GM21367 (cell line): ENCODE measurements around the gene TCOF1.

Experiments
- ATAC-seq: cut with Tn5 transposase; IDR thresholded peaks from one replicate; pipeline ENCODE4 v1.9.1; 2021; ENCODE audit not compliant: unreplicated experiment

TCOF1 gene

DNA sequence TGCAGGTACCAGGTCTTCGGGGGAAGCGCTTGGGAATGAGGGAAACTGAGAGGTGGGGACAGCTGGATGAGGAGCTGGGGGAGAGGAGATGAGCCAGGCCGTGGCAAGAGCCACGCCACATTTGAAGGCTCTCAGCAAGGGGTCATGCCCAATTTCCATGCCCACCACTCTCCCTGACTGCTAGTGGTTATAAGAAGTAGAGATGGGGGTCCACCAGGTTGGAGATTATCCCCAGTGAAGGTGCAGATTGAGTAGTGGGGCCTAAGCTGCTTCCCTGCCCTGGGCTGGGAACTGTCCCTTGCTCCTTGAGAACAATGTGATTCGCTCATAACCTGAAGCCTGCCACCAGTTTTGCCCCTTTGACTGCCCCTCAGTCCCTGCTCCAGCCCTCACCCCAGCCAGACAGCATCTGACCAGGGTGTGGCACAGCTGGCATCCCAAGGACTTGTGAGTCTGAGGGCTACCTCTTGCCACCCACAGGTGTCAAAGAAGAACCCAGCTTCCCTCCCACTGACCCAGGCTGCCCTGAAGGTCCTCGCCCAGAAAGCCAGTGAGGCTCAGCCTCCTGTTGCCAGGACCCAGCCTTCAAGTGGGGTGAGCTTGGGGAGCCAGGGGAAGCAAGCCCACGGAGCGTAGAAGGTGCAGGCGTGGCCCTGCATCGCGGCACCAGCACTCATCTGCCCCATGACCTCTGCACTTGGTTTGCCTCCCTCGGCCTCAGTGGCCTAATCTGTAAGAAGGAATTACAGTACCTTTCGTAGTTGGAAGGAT is 33.8 kb downstream of the TCOF1 start:
- ATAC-seq = no peak

DNA sequence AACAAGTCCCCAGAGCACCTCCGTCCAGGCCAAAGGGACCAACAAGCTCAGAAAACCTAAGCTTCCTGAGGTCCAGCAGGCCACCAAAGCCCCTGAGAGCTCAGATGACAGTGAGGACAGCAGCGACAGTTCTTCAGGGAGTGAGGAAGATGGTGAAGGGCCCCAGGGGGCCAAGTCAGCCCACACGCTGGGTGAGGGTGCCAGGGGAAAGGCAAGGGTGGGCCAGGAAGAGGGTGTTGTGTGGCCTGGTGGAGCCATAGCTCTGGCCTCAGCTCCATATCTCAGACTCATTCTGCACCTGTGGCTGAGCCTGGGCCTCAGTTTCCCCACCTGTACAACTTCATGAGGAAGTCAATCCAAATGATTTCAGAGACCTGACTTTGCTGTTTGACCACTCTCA is 34.5 kb downstream of the TCOF1 start:
- ATAC-seq = no peak

DNA sequence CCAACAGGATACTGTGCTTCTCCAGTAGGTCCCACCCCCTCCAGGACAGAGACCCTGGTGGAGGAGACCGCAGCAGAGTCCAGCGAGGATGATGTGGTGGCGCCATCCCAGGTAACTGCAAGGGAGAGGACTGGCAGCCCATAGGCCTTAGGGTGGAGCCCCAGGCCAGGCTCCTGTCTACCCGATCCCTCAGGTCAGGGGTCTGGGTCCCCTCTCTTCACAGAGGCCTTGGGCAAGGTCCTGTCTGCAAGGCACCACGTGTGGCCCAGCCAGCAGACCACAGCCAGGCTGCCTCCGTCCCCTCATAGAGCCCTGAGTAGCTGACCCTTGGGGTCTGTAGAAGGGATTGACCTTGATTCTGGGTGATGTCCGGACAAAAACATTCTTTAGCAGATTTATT is 35.2 kb downstream of the TCOF1 start:
- no peak for ATAC-seq

DNA sequence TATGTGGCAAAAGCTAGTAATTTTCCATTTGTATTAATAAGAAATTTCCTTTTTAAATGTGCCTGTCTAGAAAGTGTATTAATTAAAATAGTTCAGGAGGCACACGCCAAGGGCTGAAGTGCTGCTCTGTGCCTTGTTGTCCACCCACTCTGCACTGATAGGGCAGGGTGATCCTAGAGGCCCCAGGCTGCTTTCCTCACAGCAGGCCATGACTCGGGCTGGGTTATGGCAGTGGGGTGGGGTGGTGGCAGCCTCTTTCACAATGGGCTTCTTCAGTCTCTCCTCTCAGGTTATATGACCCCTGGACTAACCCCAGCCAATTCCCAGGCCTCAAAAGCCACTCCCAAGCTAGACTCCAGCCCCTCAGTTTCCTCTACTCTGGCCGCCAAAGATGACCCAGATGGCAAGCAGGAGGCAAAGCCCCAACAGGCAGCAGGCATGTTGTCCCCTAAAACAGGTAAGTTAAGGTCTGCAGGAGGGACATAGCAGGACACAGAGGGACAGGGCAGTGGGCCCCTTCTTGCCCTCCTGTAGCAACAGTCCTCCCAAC is 35.7 kb downstream of the TCOF1 start:
- no peak for ATAC-seq

DNA sequence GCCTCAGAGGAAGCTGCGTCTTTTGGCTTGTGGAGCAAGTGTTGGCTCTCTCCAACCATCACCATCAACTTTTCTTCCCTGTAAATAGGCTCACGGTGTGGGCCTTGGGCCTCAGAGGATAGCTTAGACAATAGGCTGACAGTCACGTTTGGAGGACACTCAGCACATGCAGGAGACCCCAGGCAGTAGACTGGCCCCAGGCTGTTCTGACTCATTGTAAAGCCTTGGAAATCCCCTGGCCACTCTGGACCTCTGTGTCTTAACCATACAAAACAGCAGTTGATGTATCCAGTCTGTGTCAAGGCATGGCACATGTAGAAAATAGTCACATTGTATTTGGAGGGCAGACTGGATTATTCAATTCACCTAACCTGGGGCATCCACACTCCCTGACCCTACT is 36.6 kb downstream of the TCOF1 start:
- no peak for ATAC-seq

DNA sequence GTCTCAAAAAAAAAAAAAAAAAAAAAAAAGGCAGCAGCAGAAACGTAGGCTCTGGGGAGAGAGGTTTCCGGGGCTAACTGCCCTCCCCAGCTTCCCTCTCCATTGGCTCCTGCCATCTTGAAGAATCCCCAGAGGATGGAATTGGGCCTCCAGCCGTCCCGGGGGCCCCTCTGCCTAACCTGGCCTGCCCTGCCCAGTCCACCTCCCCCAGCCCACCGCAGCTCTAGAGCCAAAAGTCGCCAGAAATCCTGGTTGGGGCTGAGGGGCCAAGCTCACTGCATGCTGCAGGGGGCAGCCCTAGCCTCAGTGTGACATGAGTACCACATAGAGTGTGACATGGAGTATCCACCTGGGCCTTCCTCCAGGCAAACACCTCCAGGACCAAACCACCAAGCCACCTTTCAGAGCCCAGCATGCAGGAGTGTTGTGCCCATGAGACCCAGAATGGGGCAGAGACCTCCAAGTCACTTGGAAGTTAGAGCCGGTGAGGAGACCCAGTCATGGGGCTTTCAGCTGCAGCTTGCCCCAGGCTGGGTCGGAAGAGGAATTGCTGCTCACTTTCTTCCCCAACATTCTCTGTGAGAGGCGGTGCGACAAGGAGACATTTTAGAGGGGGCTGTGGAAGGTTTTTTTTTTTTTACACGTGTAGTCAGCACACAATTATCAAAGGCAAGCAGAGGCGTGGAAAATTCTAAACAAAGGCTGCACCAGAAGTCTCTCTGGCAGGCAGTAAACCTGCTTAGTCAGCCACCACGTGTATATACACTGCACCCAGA is 37.6 kb downstream of the TCOF1 start:
- no peak for ATAC-seq

DNA sequence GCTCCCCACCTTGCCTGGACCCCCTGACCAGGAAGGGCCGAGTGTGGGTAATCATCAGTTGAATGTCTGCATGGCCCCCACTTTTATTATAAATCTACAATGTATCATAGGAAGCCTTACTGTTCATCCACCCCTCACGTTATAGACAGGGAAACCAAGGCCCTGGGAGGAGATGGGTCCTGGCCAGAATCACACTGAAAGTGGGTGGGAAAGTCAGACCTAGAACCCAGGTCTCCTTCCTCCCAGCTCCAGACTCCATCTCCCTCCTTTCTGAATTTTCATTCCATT is 38.1 kb downstream of the TCOF1 start:
- ATAC-seq = no peak

DNA sequence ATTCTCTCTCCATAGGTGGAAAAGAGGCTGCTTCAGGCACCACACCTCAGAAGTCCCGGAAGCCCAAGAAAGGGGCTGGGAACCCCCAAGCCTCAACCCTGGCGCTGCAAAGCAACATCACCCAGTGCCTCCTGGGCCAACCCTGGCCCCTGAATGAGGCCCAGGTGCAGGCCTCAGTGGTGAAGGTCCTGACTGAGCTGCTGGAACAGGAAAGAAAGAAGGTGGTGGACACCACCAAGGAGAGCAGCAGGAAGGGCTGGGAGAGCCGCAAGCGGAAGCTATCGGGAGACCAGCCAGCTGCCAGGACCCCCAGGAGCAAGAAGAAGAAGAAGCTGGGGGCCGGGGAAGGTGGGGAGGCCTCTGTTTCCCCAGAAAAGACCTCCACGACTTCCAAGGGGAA is 38.8 kb downstream of the TCOF1 start:
- no peak for ATAC-seq

DNA sequence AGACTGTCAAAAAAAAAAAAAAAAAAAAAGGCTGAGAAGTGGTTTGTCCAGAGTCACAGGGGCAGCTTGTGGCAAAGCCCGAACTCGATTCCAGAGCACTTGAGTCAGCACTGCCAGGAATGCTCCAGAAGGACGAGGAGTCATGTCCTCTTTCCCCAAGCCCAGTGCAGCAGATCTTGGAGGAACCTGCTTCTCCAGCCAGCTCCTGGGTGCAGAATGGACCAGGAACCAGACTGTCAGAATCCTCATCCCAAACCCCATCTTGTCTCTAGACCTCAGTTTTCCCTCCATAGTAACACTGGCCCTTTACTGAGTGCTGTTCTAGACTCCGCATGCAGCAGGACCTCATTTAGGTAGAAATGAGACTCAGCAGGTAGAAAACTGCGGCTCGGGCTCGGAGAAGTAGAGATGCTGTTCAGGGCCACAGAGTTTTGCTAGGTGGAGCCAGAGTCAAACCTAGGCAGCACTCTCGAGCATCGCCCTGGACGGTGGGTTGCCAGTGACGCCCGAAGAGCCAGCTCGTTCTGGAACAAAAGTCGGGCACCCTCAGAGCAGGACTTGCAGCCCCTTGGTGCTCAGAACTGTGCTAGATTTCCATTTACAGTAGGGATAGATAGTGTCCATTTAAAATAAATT is 39.8 kb downstream of the TCOF1 start:
- ATAC-seq = no peak

DNA sequence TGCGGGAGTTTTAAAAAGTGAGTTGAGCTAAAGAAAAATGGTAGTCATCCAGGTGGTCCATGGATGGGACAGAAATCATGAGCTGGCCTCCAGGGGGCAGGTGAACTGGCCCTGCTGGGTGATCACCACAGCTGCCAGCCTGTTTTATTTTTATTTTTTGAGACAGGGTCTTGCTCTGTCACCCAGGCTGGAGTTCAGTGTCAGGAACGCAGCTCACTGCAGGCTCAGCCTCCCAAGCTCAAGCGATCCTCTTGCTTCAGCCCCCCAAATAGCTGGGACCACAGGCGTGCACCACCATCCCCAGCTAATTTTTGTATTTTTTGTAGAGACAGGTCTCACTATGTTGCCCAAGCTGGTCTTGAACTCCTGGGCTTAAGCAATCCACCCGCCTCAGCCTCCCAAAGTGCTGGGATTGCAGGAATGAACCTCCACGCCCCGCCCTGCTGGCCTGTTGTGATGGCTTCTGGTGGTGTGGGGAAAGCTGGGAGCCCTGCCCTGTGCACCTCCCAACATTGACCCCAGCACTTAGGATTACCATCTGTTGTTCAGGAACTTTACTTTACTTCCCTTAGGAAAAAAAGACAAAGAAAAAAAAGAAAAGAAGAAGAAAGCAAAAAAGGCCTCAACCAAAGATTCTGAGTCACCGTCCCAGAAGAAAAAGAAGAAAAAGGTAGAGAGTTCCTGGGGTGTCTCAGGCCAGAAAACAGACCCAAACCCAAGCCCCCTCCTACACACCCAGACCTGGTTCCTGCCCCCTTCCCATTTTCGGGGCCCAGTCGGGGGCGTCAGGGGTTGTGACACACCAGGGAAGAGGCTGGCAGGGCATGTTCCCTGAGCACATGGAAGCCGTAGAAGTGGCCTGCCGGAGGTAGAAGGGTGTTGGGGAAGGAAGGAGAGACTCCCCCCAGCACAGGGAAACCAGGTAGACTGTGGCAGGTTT is 40.6 kb downstream of the TCOF1 start:
- ATAC-seq = no peak

DNA sequence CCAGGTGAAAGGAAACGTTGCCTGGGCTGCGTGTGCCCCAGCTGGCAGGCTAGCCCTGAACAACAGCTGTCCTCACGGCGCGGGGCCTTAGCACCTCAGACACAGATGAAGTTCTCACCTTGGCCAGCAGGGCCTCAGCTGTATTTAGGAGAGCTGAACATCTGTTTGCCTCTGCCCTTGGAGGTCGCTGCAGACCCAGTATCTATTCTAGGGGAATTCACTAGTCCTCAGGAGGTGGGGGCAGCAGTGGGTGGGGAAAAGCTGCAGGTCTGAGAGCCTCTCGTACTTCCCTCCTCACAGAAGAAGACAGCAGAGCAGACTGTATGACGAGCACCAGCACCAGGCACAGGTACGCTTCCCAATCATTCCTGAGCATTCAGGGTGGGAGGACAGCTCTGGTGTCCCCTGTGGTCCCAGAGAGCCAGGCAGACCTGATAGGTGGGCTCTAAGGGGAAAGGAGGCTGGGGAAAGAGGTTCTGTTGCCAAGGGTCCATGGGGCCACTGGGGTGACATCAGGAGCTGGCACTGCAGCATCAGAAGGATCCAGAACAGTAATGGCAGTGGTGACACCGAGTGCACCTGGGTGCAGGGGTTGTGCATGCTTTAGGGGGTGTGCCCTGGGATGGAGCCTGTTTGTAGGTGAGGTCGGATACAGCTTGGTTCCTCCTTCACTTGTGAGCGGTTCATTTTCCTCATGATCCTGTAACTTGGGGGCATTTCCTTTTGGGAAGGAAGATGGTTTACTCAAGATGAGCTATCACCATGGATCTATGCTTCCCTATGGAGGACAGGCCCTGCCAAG is 41.4 kb downstream of the TCOF1 start:
- ATAC-seq = peak; percentile 67

DNA sequence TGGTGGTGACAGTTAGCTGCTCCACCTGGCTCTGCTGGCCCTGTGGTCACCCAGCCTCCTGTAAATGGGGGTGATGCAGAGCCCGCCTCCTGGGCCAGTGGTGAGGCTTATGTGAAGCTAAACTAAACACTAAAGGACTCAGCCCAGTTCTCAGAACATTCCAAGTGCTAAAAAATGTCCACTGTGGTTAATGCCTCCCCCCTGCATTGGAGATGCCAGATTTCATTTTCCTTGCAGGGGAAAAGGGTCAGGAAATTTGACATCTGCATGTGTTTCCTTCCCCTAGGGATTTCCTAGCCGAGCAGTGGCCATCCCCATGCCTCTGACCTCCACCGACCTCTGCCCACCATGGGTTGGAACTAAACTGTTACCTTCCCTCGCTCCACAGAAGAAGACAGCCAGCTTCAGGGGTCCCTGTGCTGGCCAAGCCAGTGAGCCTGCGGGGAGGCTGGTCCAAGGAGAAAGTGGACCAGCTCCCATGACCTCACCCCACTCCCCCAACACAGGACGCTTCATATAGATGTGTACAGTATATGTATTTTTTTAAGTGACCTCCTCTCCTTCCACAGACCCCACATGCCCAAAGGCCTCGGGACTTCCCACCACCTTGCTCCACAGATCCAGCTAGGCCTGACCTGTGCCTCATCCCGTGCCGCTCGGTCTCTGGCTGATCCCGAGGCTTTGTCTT is 42.2 kb downstream of the TCOF1 start:
- ATAC-seq = no peak

DNA sequence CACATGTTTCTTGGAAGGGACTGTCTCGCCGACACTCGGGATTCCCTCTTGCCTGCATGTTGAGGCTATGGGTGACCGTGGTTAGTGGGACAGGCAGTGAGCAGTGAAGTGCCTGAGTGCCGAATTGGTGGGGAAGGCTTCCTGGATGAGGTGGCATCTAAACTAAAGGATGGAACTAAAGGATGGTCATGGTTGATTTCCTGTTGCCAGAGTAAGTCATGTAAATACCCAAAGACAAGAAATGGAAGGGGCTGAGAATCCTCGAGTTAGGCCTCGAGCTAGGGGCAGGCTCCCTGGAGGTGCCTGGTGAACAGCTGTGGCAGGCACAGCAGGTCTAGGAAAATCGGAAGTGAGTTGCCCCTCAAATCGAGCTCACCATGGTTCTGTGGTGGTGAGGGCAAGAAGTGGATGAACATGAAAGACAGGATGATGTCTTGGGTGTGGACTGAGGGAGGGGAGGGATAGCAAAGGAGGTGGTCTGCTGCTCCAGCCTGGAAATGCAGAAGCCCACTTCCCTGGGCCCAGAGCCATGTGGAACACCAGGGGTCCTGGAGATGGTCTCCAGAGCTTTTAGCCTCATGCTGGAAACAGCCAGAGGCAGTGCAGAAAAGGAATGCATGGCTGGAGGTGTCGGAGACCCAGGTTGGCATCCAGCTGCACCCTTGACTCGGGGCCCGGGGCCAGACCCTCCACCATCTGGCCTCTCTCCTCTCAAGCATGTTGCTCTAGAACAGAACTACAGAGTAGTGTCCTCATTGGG is 43.0 kb downstream of the TCOF1 start:
- no peak for ATAC-seq

DNA sequence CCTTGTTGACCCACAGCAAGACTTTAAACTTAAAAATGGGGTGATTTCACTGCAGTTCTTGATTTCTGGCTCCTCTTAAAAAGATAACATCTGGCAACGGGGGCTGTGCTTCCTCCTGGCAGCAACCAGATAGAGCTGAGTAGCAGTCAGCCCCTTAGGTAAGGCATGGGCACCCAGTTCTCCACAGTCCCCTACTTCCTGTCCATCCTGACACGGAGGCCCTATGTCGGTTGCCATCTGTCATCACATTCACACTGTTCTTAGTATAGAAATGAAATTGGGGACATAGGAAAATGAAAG is 43.5 kb downstream of the TCOF1 start:
- ATAC-seq = no peak

DNA sequence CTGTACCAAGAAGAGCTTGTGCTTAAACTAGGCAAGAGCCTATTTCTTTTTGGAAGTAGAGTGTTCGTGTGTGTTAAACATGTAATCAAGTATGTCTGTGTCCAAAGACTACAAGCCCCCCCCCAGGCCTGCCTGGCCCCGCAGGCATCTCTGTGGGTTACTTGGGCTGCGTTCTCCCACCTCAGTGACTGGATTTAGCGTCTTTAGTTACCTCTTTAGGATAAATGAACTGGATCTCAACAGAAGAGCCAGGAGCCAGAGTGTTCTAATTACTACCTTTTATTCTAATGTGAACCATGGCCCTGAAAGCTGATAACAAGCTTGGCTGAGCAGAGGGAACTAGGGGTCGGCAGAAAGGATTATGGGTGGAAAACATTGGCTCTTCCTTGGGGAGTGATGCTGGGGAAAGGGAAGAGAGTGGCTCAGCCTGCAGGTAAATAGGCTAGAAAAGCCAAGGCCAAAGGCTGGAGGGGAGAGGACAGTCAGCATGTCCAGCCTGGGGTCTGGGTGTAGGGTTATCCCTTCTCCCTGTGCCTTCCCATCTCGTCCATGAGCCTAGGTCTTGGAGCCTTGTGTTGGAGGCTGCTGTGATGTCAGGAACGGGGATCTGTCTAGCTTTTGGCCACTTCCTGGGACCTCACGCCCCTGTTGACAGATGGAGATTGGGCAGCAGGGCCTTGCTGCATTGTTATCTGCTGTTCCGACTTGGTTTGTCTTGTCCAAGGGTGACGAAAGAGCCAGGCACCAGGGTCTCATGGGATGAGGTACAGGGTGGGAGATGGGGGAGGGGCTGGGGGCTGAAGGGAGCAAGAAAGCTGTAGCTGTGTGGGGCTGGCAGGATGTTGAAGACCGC is 44.1 kb downstream of the TCOF1 start:
- ATAC-seq = no peak

DNA sequence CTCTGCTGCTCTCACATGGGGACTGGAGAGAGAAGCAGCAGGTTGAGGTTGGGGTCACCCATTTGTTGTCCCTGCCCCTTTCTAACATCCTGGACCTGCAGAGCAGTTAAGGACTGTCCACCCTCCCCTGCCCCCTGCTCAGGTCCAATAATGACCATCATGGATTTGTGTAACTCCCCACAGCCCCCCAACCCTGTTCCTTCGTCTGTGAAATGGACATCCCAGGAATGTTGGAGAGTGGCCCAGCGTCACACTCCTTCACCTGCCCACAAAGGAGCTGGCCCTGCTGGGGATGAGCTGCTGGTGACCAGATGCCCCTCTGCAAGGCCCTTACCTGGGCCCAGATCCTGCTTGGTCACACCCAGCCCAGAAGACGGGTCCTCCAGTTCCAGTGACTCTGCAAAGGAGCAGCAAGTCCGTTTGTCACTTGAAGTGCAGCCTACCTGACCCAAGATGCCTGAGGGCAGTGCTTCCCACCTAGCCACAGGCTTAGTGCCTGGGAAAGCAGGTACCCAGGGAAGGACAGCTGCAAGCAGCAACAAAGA is 44.8 kb downstream of the TCOF1 start:
- no peak for ATAC-seq

DNA sequence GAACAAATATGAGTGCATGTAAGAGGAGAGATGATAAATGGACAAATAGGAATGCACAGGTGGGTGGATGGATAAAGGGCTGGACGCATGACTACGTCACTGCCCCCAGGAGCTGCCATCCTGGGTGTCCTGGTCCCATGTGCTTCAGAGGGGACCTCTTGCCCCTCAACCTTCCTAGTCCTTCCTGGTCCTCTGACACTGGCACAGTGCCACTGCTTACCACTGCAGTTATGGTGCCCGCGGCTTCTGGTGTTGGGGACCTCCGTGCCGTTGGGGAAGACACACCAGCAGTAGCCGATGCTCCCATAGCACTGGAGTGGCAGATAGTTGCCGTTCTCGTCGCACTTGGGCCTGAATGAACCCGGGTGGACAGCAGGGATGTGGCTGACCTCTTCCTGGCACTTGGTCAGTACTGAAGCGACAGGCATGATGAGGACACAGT is 45.4 kb downstream of the TCOF1 start:
- ATAC-seq = no peak

DNA sequence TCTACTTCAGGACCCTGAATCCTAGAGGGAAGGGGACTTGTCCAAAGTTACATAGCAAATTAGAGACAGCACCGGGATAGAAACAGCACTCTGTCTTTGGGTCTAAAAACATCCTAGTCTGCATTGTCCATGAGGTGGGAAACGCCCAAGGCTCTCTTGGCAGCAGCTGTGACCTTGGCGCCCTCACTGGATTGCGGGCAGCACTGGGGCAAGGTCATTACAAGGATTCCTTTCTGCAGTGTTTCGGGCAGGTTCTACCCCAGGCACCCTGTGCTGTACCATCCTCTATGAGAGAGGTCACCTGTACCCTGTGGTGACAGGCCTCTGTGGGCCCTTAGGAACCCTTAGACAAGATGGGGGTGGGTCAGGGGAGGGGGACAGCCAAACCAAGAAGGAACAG is 46.6 kb downstream of the TCOF1 start:
- no peak for ATAC-seq
